Gastroesophageal sphincter (tissue), 3 donors: ENCODE measurements around the gene NUP188.

Experiments
- EP300 ChIP-seq: sonication (generic); formaldehyde crosslinking; IDR thresholded peaks from one replicate; pipeline ENCODE4 v1.6.1; 2017; ENCODE audit warnings: antibody characterized with exemption, mild to moderate bottlenecking
- POLR2A ChIP-seq, 2 donors: fragments of 450-650 bp; IDR thresholded peaks; one replicate each; pipeline ENCODE4 v1.6.1; 2017; ENCODE audit warnings: antibody characterized with exemption in 2 of 2, mild to moderate bottlenecking in 2 of 2, moderate library complexity in 1 of 2
- POLR2AphosphoS5 ChIP-seq: sonication (generic); formaldehyde crosslinking; IDR thresholded peaks from one replicate; pipeline ENCODE4 v1.6.1; 2017; ENCODE audit warnings: antibody characterized with exemption
- TF ChIP-seq, protein P1 (sequence below), 4 experiments: fragments of 200-600 bp in 2 of 4; fragments of 450-650 bp in 2 of 4; sonication (generic) in 1 of 4; IDR thresholded peaks; one replicate each; pipeline ENCODE4 v1.5.1; 2017 to 2019; ENCODE audit warnings: antibody characterized with exemption in 4 of 4, mild to moderate bottlenecking in 2 of 4, moderate library complexity in 2 of 4

DNA sequence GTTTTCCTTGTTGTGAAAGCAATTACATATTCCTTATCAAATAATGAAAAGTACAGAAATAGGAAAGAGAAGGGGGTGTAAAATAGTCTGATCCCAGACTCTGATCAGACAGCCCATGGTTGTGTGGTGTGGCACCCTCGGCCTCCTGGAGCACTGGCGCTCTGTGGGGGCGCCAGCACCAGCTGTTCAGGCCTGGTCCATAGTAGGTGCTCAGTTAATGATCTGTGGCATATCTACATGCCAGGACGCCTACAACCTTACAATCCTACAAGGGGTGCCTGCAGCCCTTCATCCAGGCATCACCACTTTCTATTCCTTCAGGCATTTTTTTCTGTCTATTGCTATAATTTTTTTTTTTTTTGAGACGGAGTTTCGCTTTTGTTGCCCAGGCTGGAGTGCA lies 105.5 kb downstream of the NUP188 start:
- no peak for TF ChIP-seq POLR2AphosphoS5
- TF ChIP-seq, protein P1, sequence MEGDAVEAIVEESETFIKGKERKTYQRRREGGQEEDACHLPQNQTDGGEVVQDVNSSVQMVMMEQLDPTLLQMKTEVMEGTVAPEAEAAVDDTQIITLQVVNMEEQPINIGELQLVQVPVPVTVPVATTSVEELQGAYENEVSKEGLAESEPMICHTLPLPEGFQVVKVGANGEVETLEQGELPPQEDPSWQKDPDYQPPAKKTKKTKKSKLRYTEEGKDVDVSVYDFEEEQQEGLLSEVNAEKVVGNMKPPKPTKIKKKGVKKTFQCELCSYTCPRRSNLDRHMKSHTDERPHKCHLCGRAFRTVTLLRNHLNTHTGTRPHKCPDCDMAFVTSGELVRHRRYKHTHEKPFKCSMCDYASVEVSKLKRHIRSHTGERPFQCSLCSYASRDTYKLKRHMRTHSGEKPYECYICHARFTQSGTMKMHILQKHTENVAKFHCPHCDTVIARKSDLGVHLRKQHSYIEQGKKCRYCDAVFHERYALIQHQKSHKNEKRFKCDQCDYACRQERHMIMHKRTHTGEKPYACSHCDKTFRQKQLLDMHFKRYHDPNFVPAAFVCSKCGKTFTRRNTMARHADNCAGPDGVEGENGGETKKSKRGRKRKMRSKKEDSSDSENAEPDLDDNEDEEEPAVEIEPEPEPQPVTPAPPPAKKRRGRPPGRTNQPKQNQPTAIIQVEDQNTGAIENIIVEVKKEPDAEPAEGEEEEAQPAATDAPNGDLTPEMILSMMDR (IDR thresholded peaks at IDR 0.05), result no peak
- no peak for TF ChIP-seq POLR2A (IDR thresholded peaks at IDR 0.05)
- no peak for TF ChIP-seq EP300
